ENCODE measurements around the gene SPECC1L. TPM values are rescaled to one million over a fixed set of nuclear protein-coding genes. Genes with fewer than 3 reads are reported as not detected.
A peak's percentile ranks its signal among the peaks of the same experiment; 100 is the strongest.

Gene SPECC1L
- total RNA-seq, 1 donor from 2014 or later, result 56.3 TPM

DNA sequence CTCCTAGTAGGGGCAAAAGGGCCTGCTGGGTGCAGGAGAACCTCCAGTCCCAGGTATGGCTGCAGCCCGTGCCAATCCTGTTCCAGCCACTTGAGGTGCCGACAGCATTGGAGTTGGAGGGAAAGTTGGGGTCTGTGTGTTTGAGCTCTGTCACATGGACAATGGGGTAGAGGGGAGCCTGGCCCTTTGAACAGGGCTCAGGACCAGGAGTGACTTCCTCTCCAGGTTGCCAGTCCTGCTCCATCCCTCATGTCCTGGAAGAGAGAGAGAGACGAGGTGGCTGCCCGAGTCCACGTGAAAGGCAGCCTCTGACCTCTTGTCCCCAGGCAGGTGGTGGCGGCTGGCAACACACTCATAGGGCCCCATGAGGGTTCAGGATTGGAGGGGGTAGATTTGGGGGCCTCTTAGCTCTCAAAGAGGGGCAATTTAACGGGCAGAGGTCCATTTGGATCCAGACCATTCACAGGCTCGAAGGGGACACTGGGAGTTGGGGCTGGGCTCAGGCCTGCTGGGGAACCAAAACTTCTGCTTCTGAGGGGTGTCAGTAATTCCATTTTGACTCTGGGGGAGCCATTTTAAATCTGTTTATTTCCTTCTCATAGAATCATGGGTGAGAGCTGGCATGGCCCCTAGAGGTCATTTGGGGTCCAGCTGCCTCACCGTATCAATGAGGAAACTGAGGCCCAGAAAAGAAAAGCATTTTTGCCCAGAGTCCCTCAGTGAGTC, 160.8 kb downstream of the SPECC1L start:
- DNase-seq, result no peak

GRCh38 chr22:24432059-24432853, 161.6 kb downstream of the SPECC1L start:
- peak; percentile 30 for DNase-seq

DNA sequence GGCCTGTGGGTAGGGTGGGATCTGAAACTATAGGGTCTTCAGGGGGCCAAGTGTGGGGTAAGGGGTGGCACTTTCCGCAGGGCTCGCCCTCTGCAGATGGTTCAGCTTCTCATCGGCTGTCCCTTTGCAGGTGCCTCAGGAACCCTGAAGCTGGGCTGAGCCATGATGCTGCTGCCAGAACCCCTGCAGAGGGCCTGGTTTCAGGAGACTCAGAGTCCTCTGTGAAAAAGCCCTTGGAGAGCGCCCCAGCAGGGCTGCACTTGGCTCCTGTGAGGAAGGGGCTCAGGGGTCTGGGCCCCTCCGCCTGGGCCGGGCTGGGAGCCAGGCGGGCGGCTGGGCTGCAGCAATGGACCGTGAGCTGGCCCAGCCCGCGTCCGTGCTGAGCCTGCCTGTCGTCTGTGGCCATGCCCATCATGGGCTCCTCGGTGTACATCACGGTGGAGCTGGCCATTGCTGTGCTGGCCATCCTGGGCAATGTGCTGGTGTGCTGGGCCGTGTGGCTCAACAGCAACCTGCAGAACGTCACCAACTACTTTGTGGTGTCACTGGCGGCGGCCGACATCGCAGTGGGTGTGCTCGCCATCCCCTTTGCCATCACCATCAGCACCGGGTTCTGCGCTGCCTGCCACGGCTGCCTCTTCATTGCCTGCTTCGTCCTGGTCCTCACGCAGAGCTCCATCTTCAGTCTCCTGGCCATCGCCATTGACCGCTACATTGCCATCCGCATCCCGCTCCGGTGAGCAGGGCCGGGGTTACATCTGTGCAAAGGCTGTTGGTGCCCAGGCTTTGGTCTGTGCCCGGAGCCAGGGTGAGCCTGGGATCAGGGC, 162.6 kb downstream of the SPECC1L start:
- no peak for DNase-seq

- peak; percentile 70 for DNase-seq
Measured at GRCh38 chr22:24433828-24434470, 163.3 kb downstream of the SPECC1L start.

DNA sequence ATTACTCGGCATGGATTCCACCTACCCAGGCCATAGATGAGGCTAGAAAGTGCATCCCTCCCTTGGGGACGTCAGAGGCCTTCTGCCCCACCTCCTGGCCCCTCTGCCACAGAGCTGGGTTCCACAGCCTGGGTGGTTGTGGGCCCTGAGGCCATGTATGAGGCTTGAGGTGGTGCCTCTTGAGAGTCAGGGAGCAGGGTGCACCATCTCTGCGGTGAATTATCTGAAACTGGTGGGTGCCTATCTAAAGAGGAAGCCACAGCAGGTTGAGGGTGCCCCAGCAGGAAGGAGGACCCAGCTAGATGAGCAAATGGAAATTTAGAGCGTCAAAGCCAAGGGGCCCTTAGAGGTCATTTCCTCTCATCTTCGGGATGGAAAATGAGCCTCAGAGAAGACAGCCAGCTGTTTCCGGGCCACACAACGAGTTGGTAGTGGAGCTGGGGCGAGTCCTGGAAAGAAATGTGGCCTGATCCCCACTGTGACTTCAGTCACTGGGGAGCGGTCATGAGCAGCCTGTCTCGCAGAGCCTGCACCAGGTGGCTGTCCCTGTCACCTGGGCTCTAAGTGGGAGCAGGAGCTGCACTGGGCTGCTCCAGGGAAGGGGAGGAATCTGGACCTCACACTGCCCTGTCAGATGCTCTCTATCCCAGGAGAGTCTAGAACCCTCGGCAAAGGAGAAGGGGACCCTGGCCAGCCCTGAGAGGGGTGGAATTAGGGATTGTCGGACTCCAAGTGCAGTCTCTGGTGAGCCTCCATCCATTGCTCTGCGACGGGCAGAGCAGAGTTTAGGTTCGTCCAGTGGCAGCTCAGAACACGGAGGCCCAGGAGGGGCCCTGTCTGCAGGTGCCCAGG, 164.1 kb downstream of the SPECC1L start:
- peak; percentile 74 for DNase-seq

DNA sequence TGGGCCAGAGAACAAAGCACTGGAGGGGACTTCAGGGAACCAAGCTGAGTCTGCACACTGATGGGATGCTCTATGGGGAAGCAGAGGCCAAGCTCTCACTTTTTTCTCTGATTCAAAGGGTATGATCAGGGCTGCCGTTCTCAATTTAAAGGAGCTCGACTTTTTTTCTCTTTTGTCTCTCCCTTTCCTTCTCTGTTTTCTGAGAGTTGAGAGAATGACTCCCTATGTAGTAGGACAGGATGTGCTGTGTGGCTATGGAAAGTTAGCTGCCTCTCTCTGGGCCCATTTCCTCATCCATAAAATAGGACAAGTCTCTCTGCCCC, 164.7 kb downstream of the SPECC1L start:
- DNase-seq, result no peak

GRCh38 chr22:24435861-24436371, 165.3 kb downstream of the SPECC1L start:
- no peak for DNase-seq

GRCh38 chr22:24436553-24436952, 165.9 kb downstream of the SPECC1L start:
- DNase-seq, result no peak

DNA sequence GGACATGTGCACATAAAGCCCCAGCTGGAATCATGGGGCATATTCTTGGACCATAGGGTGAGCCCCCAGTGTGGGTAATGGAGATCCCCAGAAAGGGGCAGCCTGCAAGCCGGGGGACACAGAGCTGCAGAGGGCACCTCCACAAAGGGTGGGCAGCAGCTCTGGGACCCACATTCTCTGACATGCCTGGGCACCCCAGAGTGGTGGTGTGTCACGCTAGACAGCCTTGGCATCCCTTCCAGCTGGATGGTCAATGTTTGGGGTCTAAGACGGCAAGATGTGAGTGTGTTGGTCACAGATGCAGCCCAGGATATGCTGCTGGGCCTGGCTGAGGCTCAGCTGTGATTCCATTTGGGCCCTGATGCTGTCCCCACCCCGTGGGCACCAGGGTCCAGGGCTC, 166.5 kb downstream of the SPECC1L start:
- DNase-seq, result no peak

- DNase-seq, result no peak
Measured at GRCh38 chr22:24437741-24438328, 167.2 kb downstream of the SPECC1L start.

DNA sequence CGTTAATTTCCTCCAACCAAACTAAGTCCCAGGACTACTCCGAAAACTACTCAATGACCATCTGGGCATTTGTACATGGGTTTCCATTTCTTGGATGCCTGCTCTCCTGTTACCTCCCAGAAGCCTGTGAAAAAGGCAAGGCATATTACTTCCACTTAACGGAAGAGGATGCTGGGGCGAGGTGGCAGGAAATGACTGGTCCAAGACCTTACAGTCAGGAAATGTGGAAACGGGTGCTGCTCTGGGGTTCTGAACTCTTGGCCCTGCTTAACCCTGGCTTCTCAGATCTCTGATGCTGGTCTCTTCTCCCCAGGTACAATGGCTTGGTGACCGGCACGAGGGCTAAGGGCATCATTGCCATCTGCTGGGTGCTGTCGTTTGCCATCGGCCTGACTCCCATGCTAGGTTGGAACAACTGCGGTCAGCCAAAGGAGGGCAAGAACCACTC, 169.7 kb downstream of the SPECC1L start:
- DNase-seq, result peak; percentile 65

DNA sequence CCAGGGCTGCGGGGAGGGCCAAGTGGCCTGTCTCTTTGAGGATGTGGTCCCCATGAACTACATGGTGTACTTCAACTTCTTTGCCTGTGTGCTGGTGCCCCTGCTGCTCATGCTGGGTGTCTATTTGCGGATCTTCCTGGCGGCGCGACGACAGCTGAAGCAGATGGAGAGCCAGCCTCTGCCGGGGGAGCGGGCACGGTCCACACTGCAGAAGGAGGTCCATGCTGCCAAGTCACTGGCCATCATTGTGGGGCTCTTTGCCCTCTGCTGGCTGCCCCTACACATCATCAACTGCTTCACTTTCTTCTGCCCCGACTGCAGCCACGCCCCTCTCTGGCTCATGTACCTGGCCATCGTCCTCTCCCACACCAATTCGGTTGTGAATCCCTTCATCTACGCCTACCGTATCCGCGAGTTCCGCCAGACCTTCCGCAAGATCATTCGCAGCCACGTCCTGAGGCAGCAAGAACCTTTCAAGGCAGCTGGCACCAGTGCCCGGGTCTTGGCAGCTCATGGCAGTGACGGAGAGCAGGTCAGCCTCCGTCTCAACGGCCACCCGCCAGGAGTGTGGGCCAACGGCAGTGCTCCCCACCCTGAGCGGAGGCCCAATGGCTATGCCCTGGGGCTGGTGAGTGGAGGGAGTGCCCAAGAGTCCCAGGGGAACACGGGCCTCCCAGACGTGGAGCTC, 170.2 kb downstream of the SPECC1L start:
- DNase-seq, result no peak

DNA sequence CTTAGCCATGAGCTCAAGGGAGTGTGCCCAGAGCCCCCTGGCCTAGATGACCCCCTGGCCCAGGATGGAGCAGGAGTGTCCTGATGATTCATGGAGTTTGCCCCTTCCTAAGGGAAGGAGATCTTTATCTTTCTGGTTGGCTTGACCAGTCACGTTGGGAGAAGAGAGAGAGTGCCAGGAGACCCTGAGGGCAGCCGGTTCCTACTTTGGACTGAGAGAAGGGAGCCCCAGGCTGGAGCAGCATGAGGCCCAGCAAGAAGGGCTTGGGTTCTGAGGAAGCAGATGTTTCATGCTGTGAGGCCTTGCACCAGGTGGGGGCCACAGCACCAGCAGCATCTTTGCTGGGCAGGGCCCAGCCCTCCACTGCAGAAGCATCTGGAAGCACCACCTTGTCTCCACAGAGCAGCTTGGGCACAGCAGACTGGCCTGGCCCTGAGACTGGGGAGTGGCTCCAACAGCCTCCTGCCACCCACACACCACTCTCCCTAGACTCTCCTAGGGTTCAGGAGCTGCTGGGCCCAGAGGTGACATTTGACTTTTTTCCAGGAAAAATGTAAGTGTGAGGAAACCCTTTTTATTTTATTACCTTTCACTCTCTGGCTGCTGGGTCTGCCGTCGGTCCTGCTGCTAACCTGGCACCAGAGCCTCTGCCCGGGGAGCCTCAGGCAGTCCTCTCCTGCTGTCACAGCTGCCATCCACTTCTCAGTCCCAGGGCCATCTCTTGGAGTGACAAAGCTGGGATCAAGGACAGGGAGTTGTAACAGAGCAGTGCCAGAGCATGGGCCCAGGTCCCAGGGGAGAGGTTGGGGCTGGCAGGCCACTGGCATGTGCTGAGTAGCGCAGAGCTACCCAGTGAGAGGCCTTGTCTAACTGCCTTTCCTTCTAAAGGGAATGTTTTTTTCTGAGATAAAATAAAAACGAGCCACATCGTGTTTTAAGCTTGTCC, 171.0 kb downstream of the SPECC1L start:
- DNase-seq, result no peak

DNA sequence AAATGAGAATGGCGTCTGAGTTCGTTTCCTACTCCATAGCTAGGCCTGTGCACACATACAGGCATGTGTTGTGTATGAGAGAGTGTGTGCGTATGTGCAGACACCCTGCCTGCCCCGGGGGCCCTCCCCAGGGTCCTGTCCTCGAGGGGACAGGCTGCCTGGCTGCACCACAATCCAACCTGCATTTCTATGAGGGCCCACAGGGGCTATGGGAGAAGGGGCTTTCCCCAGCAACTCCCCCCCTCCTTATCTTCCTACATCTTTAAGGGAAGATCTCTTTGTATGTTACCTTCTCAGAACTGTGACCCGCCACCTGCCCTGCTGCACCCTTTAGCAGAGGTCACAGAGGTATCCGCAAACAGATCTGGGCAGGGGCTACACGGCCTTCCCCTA, 171.7 kb downstream of the SPECC1L start:
- no peak for DNase-seq

DNA sequence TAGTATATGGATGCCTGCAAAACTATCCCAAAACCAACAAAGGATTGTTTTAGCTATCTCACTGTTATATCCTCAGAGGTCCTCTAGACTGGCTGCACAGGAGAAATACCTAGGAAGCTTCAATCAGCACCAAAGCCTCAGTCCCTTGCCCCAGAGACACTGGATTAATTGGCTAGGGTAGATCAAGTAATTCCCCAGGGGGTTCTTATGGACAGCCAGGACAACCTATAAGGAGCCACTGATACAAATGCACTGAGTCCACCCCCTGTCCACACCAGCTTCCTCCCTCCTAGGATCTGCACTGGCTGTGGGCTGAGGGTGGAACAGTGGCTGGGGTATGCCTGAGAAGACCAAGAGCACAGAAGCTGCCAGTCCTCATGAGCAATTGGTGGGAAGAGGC, 173.0 kb downstream of the SPECC1L start:
- no peak for DNase-seq

- DNase-seq, result no peak
Measured at GRCh38 chr22:24444251-24444650, 173.6 kb downstream of the SPECC1L start.

DNA sequence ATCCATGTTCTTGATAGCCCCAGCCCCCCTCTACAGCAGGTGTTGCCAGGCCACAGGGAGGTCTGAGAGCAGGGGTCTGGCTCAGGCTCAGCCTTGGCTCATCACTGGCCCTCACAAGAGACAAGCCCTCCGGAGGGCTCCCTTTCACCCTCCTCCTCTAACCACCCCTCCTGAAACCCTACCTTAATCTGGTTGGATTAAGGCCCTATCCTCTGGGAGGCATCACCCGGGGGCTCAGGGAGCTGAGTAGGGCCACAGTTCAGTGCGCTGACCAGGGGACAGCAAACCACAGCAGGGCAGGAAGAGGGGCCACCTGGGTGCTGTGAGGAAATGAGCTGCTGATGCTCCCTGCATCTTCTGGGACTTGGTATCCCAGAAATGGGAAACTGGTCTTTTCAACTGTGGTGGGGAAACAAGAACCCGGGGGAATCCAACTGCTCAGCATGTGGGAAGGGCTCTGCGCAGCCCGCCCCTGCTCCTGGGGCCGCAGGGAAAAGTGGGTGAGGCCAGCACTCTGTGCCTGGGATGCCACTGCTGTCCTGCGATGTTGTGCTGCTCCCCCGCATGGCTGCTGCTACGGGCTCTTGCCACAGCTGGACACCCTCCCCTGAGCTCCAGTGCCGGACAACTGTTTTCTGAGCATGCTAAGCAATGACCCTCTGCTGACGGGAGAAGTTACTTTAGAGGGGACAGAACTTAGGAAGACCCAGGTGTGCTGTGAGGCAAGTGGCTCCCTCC, 174.3 kb downstream of the SPECC1L start:
- DNase-seq, result no peak

GRCh38 chr22:24445481-24446259, 175.0 kb downstream of the SPECC1L start:
- no peak for DNase-seq
